Keratinocyte (primary cell): ENCODE data around the gene SLF2. TPM values are rescaled to one million over a fixed set of nuclear protein-coding genes. Genes with fewer than 3 reads are reported as not detected.

Experiments
- DNase-seq: peaks from one replicate; pipeline ENCODE4 v3.0.0-alpha.2; 2011; ENCODE audit warnings: low read depth, missing footprints, low spot score
- FAIRE-seq: peaks from 2 replicates; lab custom pipeline; 2011; peaks lifted over from hg19 to GRCh38; lab: Jason Lieb, UNC
- H2AFZ ChIP-seq: 2 replicates; pipeline ENCODE4 v1.6.0; 2012; ENCODE audit warnings: low read length, control low read depth, inconsistent platforms; ENCODE audit not compliant: control insufficient read depth
- H3K27ac ChIP-seq: 2 replicates; pipeline ENCODE4 v1.5.1; 2011; ENCODE audit warnings: low read length; ENCODE audit not compliant: control insufficient read depth, insufficient read depth
- H3K27me3 ChIP-seq: 3 replicates; pipeline ENCODE4 v1.6.0; 2011; ENCODE audit warnings: low read length; ENCODE audit not compliant: control insufficient read depth, insufficient read depth; ENCODE audit errors: extremely low read depth
- H3K36me3 ChIP-seq, 2 experiments: 2 replicates in 1 of 2; 3 replicates in 1 of 2; pipeline ENCODE4 v1.5.1; 2011; ENCODE audit warnings: low read length in 2 of 2, mild to moderate bottlenecking in 1 of 2; ENCODE audit not compliant: control insufficient read depth in 2 of 2, insufficient read depth in 2 of 2; ENCODE audit errors: extremely low read depth in 1 of 2
- H3K4me1 ChIP-seq: 3 replicates; pipeline ENCODE4 v1.5.1; 2011; ENCODE audit warnings: low read length; ENCODE audit not compliant: control insufficient read depth, insufficient read depth; ENCODE audit errors: extremely low read depth
- H3K4me2 ChIP-seq: 3 replicates; pipeline ENCODE4 v1.6.0; 2011; ENCODE audit warnings: low read depth, low read length; ENCODE audit not compliant: control insufficient read depth, insufficient read depth; ENCODE audit errors: extremely low read depth
- H3K4me3 ChIP-seq, 3 experiments: fragments of 200-600 bp in 1 of 3; sonication (generic) in 1 of 3; 2 replicates in 2 of 3; 3 replicates in 1 of 3; pipeline ENCODE4 v1.5.1; 2011 to 2016; ENCODE audit warnings: low read length in 3 of 3, mild to moderate bottlenecking in 3 of 3, control low read depth in 2 of 3, inconsistent platforms in 1 of 3, low read depth in 1 of 3, mixed read lengths in 1 of 3, mixed run types in 1 of 3, moderate library complexity in 1 of 3; ENCODE audit not compliant: control insufficient read depth in 2 of 3, insufficient read depth in 2 of 3; ENCODE audit errors: extremely low read depth in 1 of 3
- H3K79me2 ChIP-seq: 2 replicates; pipeline ENCODE4 v1.6.0; 2012; ENCODE audit warnings: low read length; ENCODE audit not compliant: control insufficient read depth, insufficient read depth
- H3K9ac ChIP-seq: 3 replicates; pipeline ENCODE4 v1.6.0; 2011; ENCODE audit warnings: low read length; ENCODE audit not compliant: control insufficient read depth, insufficient read depth; ENCODE audit errors: extremely low read depth
- H3K9me1 ChIP-seq: 3 replicates; pipeline ENCODE4 v1.6.0; 2011; ENCODE audit warnings: low read length; ENCODE audit not compliant: control insufficient read depth, insufficient read depth; ENCODE audit errors: extremely low read depth
- H3K9me3 ChIP-seq: 2 replicates; pipeline ENCODE4 v1.5.1; 2012; ENCODE audit warnings: low read depth, low read length; ENCODE audit not compliant: control insufficient read depth
- H4K20me1 ChIP-seq: 3 replicates; pipeline ENCODE4 v1.6.0; 2011; ENCODE audit warnings: low read length; ENCODE audit not compliant: control insufficient read depth, insufficient read depth; ENCODE audit errors: extremely low read depth
- CTCF ChIP-seq, 3 experiments: IDR thresholded peaks in 1 of 3; conservative IDR thresholded peaks in 1 of 3; optimal IDR thresholded peaks in 1 of 3; 2 replicates in 2 of 3; 3 replicates in 1 of 3; pipeline versions ENCODE3 to v1.5.1; 2011; ENCODE audit warnings: low read length in 3 of 3, mild to moderate bottlenecking in 3 of 3, moderate library complexity in 2 of 3, control low read depth in 1 of 3, inconsistent platforms in 1 of 3; ENCODE audit not compliant: insufficient read depth in 2 of 3; ENCODE audit errors: extremely low read depth in 1 of 3
- EZH2 ChIP-seq: IDR thresholded peaks from one replicate; pipeline ENCODE4 v1.6.1; 2012; ENCODE audit warnings: inconsistent platforms, mild to moderate bottlenecking, low read length, moderate library complexity
- dilution Hi-C: fragments of 300-500 bp; cut with MboI; formaldehyde crosslinking; loops from one replicate; pipeline ENCODE4 v1.7.0; 2020; ENCODE audit warnings: low sequenced_read_pairs; ENCODE audit not compliant: extremely low pct_ligation_motif_present
- polyA plus RNA-seq, 5 experiments: library from polyadenylated mRNA; depleted of rRNA in 3 of 5; stranded (reverse) in 3 of 5; stranded (forward) in 1 of 5; unstranded in 1 of 5; fragments of >200 nt; gene quantifications; 1 replicate in 1 of 5; 2 replicates in 3 of 5; 3 replicates in 1 of 5; pipeline versions ENCODE4 v1.2.1 to v1.2.3, GENCODE V29; 2011 to 2012; ENCODE audit warnings: missing spikeins in 2 of 5, low read depth in 1 of 5, low replicate concordance in 1 of 5

Gene SLF2
- polyA plus RNA-seq, 1 donor (not counting 4 experiments of a cell fraction or from before 2014, with no cell fraction given), result 7.1 TPM

- no peak overlapping the region for H3K4me3 ChIP-seq
- no peak overlapping the region for H3K4me2 ChIP-seq
- peaks cover under 1 to 1% of the 10 kb centered on the region in 2 experiments for H3K36me3 ChIP-seq
- TF ChIP-seq CTCF (optimal IDR thresholded peaks at IDR 0.05 in 1 of 3, IDR thresholded peaks at IDR 0.05 in 1 of 3, conservative IDR thresholded peaks at IDR 0.05 in 1 of 3; ENCODE audit: extremely low read depth in 1 of 3, insufficient read depth in 2 of 3, low read length in 3 of 3) (no peak), EZH2 (no peak)
- FAIRE-seq (no peak), DNase-seq (no peak)
- no peaks in the 10 kb centered on the region for H3K27me3 ChIP-seq
- no peaks in the 10 kb centered on the region for H3K9me3 ChIP-seq
- no peak overlapping the region for H3K9ac ChIP-seq
- peaks cover 27% of the 10 kb centered on the region for H3K79me2 ChIP-seq
- H3K27ac ChIP-seq, result no peak overlapping the region
- H2AFZ ChIP-seq, result no peak overlapping the region
- H3K4me1 ChIP-seq, result peaks cover 20% of the 10 kb centered on the region
- peaks cover 3% of the 10 kb centered on the region for H4K20me1 ChIP-seq
- dilution Hi-C loops, result no loop called here
- no peaks in the 10 kb centered on the region for H3K9me1 ChIP-seq
Measured at GRCh38 chr10:100911472-100911871, 1.3 kb upstream of the SLF2 start.

DNA sequence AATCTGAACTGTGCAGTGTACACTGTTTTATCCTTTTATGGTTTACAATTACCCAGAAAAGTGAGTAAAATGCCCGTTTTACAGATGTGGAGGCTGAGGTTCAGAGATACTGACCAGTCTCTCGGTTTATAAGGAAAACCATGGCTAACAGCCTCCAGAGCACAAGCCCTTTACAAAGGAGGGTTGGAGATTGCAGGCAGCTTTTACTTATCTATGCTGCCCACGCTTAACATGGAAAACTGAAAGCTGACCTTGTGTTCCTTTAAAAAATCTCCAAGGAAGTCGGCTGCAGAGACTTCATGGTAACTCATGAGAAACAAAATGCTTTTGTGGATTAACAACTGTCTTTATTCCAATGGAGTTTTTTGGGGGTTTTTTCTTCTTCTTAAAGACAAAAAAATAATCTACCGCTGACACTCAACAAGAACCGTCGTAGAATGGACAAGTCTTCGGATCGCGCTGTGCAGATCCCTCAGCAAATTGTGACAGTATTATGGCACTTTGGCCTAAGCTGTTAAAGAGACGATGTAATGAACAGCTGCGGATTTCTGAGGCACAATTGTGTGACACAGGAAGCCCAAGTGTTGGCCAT lies 654 bp upstream of the SLF2 start:
- dilution Hi-C loops, result no loop called here
- TF ChIP-seq CTCF (optimal IDR thresholded peaks at IDR 0.05 in 1 of 3, IDR thresholded peaks at IDR 0.05 in 1 of 3, conservative IDR thresholded peaks at IDR 0.05 in 1 of 3; ENCODE audit: extremely low read depth in 1 of 3, insufficient read depth in 2 of 3, low read length in 3 of 3) (no peak), EZH2 (no peak)
- Histone ChIP-seq H3K27me3 (no peaks in the 10 kb centered on the region), H3K27ac (peak overlapping the region; percentile 63), H3K4me3 (peak overlapping the region; percentile 91 to 95 (median 92)), H3K36me3 (peaks cover 1 to 3% of the 10 kb centered on the region in 2 experiments), H2AFZ (peak overlapping the region; percentile 95), H3K9ac (peak overlapping the region; percentile 74), H3K4me2 (peak overlapping the region; percentile 99), H3K9me1 (no peaks in the 10 kb centered on the region), H4K20me1 (peaks cover 3% of the 10 kb centered on the region), H3K9me3 (no peaks in the 10 kb centered on the region), H3K79me2 (peaks cover 27% of the 10 kb centered on the region), H3K4me1 (peaks cover 20% of the 10 kb centered on the region)
- FAIRE-seq (peak; percentile 44), DNase-seq (no peak)
